ENCODE results near the gene CACNA2D4.

The CACNA2D4 gene

GRCh38 chr12:1797011-1797901 lies 121.2 kb downstream of the CACNA2D4 start:
- peaks cover 0 to 23% (median 19%) of the 10 kb centered on the region in 4 donors for H3K4me1 ChIP-seq
- intact Hi-C loops (cut with DNase I; ENCODE audit: low total_unique reads), result loop anchor here (10.0 kb wide), 1 partner anchor 478 kb away; no protein-coding TSS in a partner anchor
- H3K27me3 ChIP-seq, result no peaks in the 10 kb centered on the region
- H3K27ac ChIP-seq, result peak overlapping the region; percentile 54 to 75
- H3K36me3 ChIP-seq, result no peaks in the 10 kb centered on the region
- peak overlapping the region; percentile 52 to 66 for H3K4me3 ChIP-seq
- TF ChIP-seq, protein P1, sequence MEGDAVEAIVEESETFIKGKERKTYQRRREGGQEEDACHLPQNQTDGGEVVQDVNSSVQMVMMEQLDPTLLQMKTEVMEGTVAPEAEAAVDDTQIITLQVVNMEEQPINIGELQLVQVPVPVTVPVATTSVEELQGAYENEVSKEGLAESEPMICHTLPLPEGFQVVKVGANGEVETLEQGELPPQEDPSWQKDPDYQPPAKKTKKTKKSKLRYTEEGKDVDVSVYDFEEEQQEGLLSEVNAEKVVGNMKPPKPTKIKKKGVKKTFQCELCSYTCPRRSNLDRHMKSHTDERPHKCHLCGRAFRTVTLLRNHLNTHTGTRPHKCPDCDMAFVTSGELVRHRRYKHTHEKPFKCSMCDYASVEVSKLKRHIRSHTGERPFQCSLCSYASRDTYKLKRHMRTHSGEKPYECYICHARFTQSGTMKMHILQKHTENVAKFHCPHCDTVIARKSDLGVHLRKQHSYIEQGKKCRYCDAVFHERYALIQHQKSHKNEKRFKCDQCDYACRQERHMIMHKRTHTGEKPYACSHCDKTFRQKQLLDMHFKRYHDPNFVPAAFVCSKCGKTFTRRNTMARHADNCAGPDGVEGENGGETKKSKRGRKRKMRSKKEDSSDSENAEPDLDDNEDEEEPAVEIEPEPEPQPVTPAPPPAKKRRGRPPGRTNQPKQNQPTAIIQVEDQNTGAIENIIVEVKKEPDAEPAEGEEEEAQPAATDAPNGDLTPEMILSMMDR (IDR thresholded peaks at IDR 0.05), result no peak
- H3K9me3 ChIP-seq, result no peaks in the 10 kb centered on the region
- DNase-seq, result peak in 1 of 2 donors; percentile 74

DNA sequence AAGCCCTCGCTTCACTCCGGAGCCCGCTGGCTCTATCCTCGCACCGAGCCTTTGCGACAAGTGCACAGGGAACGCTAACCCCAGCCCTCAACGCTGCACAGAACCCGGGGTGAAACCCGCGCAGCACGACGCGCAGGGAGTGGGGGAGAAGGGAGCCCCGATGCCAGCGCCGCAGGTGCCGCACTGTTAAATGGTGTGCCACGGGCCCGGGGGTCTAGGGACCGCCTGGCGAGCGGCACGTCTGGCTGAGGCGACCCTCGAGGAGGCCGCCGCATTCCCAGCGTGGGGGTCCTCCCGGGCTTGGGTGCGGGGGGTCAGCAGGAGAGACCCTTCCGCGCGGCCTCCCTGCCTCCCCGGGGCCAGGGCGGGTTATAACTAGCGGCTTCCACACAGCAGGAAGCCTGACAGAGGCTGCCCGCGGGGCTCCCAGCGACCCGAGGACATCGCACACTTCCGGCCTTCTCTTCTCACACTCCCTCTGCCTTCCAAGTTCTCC lies 121.9 kb downstream of the CACNA2D4 start:
- no peaks in the 10 kb centered on the region for H3K27me3 ChIP-seq
- H3K4me1 ChIP-seq, result peaks cover 0 to 23% (median 19%) of the 10 kb centered on the region in 4 donors
- no peaks in the 10 kb centered on the region for H3K9me3 ChIP-seq
- intact Hi-C loops (cut with DNase I; ENCODE audit: low total_unique reads), result loop anchor here (1.0 to 10.0 kb wide), 2 partner anchors 144 to 478 kb away; no protein-coding TSS in a partner anchor
- peak in 1 of 2 donors; percentile 72 for DNase-seq
- TF ChIP-seq, protein P1 (IDR thresholded peaks at IDR 0.05), result no peak
- H3K36me3 ChIP-seq, result no peaks in the 10 kb centered on the region
- H3K27ac ChIP-seq, result peak overlapping the region; percentile 54 to 75
- H3K4me3 ChIP-seq, result peak overlapping the region; percentile 52 to 66

GRCh38 chr12:1795785-1796514 lies 122.5 kb downstream of the CACNA2D4 start:
- TF ChIP-seq, protein P1 (IDR thresholded peaks at IDR 0.05), result peak; percentile 90 to 100
- H3K27ac ChIP-seq, result peak overlapping the region; percentile 54 to 75
- peaks cover 0 to 23% (median 19%) of the 10 kb centered on the region in 4 donors for H3K4me1 ChIP-seq
- peak; percentile 90 to 96 for DNase-seq
- H3K36me3 ChIP-seq, result no peaks in the 10 kb centered on the region
- no peaks in the 10 kb centered on the region for H3K9me3 ChIP-seq
- no peaks in the 10 kb centered on the region for H3K27me3 ChIP-seq
- intact Hi-C loops (cut with DNase I; ENCODE audit: low total_unique reads), result loop anchor here (1.0 to 10.0 kb wide), 3 partner anchors 143 to 479 kb away; no protein-coding TSS in a partner anchor
- peak overlapping the region; percentile 52 to 66 for H3K4me3 ChIP-seq

- TF ChIP-seq, protein P1 (IDR thresholded peaks at IDR 0.05), result no peak
- H3K27ac ChIP-seq, result peak overlapping the region; percentile 47 to 54
These were observed 123.1 kb downstream of the CACNA2D4 start for GRCh38 chr12:1795221-1795784.

More at GRCh38 chr12:1795221-1795784, 123.1 kb downstream of the CACNA2D4 start:
- Histone ChIP-seq H3K27me3 (no peaks in the 10 kb centered on the region), H3K4me3 (peak overlapping the region in 1 of 2 donors; percentile 66), H3K4me1 (peaks cover 0 to 23% (median 18%) of the 10 kb centered on the region in 4 donors), H3K9me3 (no peaks in the 10 kb centered on the region), H3K36me3 (no peaks in the 10 kb centered on the region)
- intact Hi-C loops (cut with DNase I; ENCODE audit: low total_unique reads), result loop anchor here (2.0 to 10.0 kb wide), 2 partner anchors 143 to 479 kb away; no protein-coding TSS in a partner anchor
- DNase-seq, result no peak
